HG03045 (cell line): ENCODE results near the gene RNF152.

Experiments
- ATAC-seq: cut with Tn5 transposase; IDR thresholded peaks from one replicate; pipeline ENCODE4 v1.9.1; 2021; ENCODE audit warnings: mild to moderate bottlenecking, moderate library complexity; ENCODE audit not compliant: unreplicated experiment

RNF152 gene, protein sequence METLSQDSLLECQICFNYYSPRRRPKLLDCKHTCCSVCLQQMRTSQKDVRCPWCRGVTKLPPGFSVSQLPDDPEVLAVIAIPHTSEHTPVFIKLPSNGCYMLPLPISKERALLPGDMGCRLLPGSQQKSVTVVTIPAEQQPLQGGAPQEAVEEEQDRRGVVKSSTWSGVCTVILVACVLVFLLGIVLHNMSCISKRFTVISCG

DNA sequence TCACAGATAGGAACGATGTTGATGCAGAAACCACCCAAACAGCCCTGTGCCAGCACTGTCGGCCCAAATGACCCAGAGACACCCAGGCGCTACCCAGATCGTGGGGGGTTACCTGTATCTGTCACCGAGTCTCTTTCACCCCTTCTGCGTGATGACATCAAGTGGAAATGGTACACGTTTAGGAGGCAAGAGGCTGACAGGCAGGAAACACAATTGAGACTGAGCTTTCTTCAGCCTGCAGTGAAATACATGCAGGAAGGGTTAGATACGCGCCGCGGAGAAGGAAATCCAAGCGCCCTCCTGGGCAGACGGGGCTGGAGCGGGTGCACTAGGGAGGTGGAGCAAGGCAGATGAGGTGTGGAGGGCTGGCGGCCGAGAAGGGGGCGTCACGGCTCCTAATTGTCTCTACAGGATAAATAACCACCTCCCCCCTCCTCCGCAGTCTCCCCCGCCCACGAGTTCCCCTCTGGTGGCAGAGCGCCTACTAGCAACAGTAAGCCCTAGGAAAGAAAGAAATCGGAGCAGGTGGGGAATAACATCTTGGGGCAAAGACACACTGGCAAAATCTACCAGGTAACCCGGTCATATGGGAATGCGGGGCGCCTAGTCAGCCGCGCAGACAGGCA lies at the start of gene RNF152:
TSS of gene RNF152 (minus strand) at position 325 of the 626 bp plus-strand sequence. CDS start 76,544 bp downstream, outside the sequence.
- ATAC-seq, result no peak

DNA sequence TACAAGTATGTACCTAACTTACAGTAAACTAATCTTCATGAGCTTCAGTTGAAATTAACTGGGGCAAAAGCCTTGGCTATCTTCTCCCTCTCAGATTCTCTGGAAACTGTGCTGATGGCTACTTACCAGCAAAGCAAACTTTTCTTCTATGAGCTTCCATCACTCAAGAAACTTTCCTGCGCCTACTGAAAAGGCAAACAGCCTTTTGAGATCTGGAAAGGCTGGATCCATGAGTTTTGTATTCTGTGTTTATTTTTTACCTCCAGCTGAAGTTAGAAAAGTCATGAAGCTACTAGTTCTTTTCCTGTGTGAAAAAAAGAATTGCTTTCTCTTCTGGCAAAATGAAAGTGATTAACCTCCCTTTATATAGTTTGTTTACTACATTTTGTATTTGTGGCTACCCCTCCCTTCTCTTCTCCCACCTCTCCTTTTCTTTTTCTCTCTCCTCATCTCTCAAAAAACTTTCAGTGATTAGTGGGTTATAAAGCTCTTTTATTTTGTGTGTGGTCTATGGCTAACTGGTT lies 49.2 kb upstream of the RNF152 start:
- ATAC-seq, result no peak

DNA sequence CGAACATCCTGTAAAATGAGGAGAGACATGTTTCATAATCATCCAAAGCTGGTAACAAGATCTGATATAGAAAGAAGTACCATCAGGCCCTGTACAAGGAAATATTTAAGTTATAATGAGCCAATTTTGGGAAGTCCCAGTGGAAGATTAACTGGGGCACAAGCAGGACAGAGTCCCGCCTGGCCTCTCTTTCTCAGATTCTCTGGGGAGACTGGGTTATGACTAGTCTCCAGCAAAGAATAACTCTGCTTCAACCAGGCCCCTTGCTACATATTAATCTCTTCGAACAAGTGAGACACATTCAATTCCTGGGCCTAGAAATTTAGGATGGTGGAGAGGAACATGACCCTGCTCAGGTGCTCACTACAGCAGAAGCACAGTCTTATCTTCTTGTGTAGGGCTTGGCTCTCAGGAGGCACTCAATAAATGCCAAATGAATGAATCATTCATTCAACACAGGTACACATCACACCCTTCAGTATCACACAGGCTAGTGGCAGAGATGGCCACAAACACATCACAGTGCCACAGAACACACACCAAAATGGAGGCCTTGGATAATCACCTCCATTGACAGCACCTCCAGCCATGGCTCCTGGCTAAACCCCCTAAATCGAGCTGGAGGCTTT lies 46.4 kb upstream of the RNF152 start:
- ATAC-seq, result no peak

DNA sequence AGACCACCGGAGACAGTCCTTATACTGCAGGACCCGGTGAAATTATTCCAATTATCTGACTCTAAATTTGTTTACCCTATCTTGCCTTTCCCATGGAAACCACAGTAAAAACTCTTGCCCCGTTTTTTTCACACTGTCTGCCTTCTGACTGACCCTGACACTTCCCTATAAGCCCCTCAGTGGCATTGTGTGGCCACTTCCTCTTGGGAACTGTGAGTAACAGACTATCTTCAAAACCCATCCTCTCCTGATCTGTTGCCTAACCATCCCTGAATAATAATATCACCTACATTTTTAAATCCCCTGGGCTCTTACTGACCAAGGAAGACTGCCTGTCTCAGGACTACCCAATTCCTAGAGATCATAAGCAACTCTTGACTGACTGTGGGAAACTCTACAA lies 42.6 kb upstream of the RNF152 start:
- no peak for ATAC-seq

DNA sequence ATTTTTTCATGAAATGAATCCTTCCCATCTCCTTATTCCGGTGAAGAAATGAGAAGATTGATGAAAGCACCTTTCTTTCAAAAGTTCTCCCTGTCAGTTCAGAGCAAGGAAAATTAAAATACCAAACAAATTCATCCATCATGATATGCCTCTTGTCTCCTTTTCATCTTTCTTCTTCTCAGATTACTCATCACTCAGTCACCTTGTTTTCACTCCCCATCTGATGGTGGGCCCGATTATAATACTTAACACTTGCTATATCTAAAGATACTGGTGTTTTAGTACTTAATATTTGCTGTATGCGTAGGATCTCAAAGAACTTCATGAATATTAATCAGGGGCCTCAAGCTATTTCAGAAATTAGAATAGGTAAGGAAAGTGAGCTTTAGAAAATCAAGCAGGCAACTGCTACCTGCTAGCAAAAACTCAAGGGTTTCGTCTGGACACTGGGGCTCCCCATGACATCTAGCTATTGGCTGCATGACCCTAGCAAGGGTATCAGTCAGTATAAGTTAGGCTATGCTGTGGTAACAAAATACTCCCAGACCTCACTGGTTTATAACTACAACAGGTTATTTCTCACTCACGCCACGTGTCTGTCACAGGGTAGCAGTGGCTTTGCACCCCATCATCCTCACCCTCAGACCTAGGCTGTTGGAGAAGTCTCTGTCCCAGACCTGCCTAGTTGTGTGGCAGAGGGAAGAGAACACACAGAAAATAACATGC lies 39.0 kb upstream of the RNF152 start:
- no peak for ATAC-seq

DNA sequence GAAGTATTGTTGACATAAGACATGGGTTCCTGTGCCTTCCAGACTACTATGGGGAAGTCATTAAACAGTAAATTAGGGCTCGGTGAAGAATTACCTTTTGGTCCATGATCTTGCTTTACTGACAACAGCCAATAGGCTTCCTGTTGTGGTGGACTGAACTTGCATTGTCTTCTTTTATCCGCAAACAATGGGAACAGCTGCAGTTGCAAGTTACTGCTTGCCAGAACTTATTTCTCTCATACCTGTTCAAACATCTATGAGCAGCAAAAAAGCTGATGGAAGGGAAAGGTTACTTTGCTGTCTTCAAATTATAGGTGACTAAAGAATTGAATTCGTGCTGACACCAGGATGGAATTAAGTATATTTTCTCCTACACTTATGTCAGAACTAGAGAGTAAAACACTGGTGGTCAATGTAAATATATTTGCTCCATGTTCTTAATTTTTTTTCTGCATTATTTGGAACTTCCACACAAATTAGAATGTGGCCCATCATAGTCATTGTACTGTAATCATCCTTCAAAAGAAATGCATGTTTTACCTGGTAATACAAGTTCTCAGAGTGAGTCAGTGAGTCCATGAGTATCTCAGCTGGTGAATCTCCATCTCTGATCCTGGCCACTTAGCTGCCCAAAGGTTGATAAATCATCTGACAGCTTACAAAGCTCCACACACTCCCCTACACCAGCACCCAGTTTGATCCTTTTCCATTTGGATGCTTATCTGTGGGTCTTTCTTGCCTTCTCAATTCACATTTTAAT lies 37.3 kb upstream of the RNF152 start:
- no peak for ATAC-seq

DNA sequence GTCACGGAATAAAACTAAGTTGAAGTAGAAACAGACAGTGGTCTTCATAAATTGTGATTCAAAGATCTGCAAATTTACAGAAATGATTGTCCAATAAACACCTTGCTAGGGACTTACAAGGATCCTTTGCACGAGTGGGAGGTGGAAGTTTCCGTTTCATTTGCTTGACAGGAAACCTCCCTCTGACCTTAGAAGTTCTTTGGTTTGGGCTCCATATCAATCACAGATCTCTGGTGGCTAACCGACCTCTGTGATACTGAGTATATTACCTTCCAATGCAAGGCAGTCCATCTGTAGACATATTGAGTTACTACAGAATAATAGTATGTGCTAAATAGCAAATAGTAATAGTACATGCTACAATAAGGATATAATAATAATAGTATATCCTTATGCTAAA lies 33.7 kb upstream of the RNF152 start:
- no peak for ATAC-seq

DNA sequence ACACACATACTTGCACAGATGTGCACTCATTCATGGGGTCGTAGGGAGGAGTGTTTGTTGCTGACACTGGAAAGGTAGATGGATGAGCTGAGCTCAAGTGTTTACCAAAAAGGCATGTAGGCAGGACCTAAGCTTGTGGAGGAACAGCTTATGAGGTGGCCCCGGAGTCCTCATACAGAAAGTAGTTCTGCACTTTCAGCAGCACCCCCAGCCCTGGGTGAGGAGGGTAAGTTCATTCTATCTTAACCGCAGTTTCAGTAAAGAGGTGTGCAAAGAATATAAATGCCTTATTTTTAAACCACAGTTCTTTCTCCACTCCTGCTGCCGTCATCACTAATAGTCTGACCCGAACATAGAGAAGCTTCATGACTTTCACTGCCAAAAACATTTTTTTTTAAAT lies 31.7 kb upstream of the RNF152 start:
- ATAC-seq, result no peak

DNA sequence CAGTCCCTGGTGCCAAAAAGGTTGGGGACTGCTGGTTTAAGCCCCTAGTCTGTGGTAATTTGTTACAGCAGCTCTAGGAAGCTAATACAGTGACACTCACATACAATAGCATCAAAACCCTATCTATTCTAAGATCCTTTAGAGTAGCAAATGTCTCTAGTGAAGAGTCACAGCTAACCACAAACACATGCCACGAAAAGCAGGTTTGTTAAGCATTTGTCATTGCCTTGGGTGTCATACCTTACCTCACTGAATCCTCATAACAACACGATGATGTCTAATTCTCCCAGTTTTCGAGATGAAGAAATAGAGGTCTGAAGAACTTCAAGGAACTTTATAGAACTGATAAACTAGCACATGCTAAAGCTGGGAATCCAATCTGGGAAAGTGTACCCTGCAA lies 29.6 kb upstream of the RNF152 start:
- no peak for ATAC-seq

DNA sequence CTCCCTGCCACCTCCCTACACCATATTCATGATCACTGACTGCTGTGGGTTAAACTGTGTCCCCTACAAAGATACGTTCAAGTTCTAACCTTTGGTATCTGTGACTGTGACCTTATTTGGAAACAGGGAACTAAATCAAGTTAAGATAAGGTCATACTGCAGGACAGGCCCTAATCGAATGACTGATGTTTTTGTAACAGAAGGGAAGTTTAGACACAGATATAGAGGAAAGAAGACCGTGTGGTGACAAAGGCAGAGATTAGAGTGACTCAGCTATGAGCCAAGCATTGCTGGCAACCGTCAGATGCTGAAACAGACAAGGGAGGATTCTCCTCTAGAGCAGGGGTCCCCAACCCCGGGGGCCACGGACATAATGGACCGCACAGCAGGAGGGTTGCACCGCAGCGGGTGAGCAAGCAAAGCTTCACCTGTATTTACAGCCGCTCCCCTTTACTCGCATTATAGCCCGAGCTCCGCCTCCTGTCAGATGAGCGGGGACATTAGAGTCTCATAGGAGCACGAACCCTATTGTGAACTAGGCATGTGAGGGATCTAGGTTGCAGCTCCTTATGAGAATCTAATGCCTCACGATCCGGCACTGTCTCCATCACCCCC lies 28.9 kb upstream of the RNF152 start:
- no peak for ATAC-seq

DNA sequence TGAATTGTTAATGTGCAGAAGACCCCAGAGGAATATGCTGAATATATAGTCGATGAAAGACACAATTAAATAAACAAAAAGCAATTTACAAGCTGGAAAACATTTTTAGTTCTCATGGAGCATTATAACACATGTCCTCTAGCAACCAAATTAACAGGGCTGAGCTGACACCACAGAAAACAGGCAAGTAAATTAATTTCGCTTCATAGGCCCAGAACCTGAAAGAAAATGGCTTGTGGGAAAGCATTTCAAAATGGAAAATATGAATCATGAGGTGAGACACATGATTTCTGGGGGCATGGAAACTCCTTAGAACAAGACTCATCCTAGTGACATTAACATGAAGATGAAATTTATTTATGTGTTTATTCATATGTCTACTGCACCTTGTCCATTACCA lies 25.0 kb upstream of the RNF152 start:
- no peak for ATAC-seq

DNA sequence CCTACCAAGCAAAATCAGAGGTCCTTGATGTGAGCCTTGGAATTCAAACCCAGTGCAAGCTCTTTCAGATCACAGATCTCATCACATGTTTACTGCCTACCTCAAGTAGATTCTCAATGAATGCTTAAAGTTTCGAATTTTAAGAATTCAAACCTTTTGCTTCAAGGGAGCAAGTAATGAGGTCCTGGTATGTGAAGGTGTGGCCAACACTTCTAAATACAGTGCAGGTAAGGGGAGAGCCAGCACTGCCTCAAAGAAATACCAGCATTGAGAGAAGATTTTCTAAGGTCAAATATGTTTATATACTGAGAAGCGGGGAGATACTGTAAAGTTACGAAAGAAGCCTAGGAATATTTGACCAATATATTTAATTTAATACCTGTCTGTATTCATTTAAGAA lies 19.7 kb upstream of the RNF152 start:
- no peak for ATAC-seq

DNA sequence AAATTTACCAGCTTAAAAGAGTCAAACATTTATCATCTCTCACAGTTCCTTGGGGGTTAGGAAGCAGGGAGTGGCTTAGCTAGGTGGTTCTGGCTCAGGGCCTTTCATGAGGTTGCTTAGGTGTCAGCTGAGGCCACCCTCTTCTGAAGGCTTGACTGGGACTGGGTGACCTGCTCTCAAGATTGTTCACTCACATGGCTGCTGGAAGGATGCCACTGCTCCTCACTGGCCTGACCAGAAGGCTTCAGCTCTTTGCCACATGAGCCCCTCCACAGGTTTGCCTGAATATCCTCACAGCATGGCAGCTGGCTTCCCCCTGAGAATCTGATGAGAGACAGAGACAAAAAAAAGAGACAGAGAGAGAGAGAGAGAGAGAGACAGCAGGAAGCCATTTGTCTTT lies 17.3 kb upstream of the RNF152 start:
- ATAC-seq, result no peak

DNA sequence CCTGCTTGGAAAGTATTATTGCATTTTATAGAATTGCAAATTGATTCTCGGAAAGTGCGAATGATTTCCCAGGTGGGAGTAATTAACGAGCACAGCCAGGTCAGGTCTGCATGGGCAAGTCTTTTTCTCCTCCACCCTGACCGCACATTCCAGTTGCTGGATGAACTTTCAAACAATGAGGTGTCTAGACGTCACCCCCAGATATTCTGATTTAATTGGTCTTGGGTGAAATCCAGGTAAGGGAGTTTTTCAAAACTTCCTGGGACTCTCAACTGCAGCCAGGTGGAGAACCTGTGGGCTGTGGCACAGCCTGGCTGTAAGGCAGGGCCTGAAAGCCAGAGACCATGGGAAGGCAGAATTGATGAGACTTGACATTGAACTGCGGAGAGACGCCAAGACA lies 15.9 kb upstream of the RNF152 start:
- ATAC-seq, result no peak

DNA sequence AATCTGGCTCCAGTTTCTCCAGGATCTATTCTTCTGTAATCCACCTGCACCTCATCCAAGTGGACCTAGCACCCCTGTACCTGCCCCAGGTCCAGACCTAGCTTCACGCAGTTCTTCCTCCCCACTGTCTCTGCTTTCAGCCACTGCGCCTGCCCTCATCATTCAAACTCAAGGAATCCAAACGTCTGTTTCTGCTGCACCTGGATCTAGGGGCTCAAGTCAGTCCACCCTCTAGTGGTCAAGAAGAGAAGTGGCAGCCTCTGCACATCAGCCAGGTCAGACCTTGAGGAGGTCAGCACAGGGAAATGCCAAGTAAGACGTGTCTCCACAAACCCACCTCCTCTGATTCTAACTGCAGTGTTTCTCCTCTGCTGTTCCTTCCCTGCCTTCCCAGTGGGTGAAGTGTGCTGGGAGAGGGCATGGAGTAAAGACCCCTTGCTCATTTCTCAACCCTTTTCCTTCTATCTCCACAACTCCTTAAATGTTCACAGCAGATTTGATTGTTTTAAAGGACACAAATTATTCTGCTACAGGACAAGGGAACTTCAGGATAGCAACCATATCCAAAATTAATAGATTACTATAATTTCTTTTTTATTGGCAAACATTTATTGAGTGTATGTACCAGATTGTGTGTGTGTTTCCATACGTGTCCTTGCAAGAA lies 8.6 kb upstream of the RNF152 start:
- ATAC-seq, result peak; percentile 85

DNA sequence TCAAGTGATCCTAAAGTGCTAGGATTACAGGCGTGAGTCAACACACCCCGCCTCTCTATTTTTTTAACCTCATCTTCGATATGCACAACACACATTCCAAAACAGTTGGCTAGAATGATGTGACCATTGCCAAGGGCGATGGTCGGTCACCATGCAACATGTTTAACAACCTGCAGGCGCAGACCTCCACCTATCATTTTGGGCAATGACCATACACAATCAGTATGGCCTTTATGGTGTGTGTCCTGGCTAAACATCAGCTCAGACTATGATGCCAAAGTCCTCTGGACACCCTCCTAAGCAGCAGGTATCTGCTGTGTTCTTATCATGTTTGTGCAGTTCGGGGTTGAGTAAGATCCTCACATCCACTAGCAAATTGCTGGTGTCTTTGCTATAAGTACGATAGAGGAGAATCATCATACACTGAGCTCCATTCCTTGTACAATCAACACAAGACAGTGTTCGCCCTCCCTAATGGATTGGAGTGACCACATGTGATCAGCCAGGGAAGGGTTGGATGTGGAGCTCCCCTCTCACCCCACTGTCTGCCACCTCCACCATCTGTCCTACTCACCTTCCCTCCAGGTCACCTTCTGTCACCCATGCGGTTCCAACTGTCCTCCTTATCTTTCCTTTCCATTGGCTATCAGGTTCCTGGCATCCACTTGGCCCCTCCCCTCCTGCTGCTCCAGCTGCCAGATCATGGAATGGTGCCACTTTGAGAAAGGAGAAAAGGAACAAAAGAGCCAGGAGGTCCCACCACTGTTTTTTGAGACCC lies 7.9 kb upstream of the RNF152 start:
- ATAC-seq, result no peak

DNA sequence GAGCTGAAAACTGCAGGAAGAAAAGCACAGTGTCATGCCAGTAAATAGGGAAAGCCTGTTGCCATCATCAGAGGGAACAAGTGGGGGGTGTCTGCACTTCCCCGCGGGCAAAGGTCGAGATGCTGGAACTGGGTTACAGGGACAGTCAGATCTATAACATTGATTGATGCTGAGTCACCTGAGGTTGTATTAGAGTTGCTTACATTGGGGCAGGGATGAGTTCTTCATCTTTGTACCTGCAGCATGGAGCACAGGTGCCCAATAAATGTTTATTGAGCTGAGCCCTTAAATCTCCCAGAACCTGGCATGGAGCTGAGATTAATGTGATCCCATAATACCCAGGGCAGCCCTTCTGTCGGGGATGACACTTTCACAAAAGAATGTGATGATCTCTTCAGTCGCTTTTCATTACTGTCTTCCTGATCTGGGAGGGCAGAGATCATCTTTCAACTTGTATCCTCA lies 5.9 kb upstream of the RNF152 start:
- no peak for ATAC-seq

DNA sequence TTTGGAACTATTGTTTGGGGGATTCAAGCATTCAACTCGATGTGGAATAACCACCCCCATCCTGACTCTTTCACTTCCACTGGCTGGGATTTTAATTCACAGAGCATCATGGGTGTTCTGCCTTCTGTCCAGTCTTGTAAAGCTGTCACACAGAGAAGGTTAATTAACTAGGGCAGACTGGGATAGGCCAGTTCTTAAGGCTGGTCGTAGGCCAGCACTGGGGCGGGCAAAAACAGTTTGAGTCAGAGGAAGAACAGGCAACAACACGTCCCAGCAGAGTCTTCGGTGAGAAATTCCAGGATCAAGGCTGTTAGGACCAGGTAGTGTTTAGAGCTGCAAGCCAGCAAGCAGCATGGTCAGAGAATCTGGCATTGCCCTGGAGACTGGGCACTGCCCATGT lies 4.0 kb upstream of the RNF152 start:
- ATAC-seq, result no peak

DNA sequence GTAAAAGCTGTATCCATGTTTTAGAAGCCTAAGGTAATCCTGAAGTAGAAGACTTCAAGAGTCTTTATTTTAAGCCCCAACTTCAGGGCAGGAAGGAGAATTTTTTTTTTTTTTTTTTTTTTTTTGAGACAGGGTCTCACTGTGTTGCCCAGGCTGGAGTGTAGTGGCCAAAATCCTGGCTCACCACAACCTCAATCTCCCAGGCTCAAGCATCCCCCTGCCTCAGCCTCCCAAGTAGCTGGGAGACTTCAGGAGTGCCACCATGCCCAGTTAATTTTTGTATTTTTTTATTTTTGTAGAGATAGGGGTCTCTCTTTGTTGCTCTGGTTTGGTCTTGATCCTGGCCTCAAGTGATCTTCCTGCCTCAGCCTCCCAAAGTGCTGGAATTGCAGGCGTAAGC lies 3.3 kb upstream of the RNF152 start:
- ATAC-seq, result no peak
